Activated naive CD8-positive, alpha-beta T cell (primary cell): ENCODE data around the gene KASH5.

Experiments
- H3K27ac Mint-ChIP-seq: one replicate; pipeline ENCODE4 v1.8.0; 2021; ENCODE audit warnings: mixed read lengths
- H3K27me3 Mint-ChIP-seq: one replicate; pipeline ENCODE4 v1.8.0; 2021; ENCODE audit warnings: mixed read lengths
- H3K36me3 Mint-ChIP-seq: one replicate; pipeline ENCODE4 v1.8.0; 2021; ENCODE audit warnings: mixed read lengths
- H3K4me1 Mint-ChIP-seq: one replicate; pipeline ENCODE4 v1.8.0; 2021; ENCODE audit warnings: low read depth, mixed read lengths
- H3K4me3 Mint-ChIP-seq: one replicate; pipeline ENCODE4 v1.8.0; 2021; ENCODE audit warnings: mild to moderate bottlenecking, mixed read lengths
- H3K9me3 Mint-ChIP-seq: one replicate; pipeline ENCODE4 v1.8.0; 2021; ENCODE audit warnings: low read depth, mixed read lengths

Gene KASH5

DNA sequence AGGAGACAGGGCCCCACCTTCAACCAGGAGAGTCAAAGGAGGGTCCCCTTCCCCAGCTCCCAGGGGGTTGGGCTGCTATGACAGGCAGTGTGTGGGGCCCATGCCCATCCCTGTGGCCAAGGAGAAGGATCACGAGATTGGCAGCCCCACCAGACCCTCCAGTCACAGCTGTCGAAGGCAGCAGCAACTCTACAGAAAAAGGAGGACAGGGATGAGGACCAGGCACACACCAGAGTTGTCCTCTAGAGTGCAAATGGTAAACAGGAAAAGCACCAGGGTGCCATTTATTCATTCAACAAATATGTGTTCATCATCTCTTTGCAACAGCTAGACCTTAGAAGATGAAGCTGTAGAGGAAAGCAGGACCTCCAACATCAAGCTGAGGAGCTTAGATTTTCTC, 31.1 kb downstream of the KASH5 start:
- H3K27ac Mint-ChIP-seq, result no peak overlapping the region
- H3K4me1 Mint-ChIP-seq, result peaks cover 30% of the 10 kb centered on the region
- H3K4me3 Mint-ChIP-seq, result no peak overlapping the region
- H3K9me3 Mint-ChIP-seq, result no peaks in the 10 kb centered on the region
- H3K27me3 Mint-ChIP-seq, result peaks cover 41% of the 10 kb centered on the region
- no peaks in the 10 kb centered on the region for H3K36me3 Mint-ChIP-seq

DNA sequence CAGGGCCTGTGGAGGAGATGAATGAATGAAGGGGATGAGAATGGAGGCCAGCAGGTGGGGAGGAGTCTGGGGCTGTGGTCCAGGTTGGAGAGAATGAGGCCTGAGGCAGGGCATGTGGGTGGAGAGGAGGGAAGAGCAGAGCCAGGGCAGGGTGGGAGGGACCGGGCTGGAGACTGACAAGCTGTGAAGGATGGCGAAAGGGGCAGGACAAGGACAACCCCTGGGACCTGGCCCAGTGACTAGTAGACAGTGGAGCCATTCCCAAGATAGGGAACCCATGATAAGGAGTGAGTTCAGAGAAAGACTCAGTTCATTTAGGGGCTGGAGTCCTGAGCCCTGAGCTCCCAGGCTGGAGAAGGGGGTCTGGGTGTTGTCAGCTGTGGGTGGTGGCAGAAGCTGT, 32.2 kb downstream of the KASH5 start:
- Mint-ChIP-seq H3K27ac (no peak overlapping the region), H3K36me3 (no peaks in the 10 kb centered on the region), H3K4me3 (peak overlapping the region; percentile 36), H3K9me3 (no peaks in the 10 kb centered on the region), H3K4me1 (peaks cover 33% of the 10 kb centered on the region), H3K27me3 (peaks cover 42% of the 10 kb centered on the region)

DNA sequence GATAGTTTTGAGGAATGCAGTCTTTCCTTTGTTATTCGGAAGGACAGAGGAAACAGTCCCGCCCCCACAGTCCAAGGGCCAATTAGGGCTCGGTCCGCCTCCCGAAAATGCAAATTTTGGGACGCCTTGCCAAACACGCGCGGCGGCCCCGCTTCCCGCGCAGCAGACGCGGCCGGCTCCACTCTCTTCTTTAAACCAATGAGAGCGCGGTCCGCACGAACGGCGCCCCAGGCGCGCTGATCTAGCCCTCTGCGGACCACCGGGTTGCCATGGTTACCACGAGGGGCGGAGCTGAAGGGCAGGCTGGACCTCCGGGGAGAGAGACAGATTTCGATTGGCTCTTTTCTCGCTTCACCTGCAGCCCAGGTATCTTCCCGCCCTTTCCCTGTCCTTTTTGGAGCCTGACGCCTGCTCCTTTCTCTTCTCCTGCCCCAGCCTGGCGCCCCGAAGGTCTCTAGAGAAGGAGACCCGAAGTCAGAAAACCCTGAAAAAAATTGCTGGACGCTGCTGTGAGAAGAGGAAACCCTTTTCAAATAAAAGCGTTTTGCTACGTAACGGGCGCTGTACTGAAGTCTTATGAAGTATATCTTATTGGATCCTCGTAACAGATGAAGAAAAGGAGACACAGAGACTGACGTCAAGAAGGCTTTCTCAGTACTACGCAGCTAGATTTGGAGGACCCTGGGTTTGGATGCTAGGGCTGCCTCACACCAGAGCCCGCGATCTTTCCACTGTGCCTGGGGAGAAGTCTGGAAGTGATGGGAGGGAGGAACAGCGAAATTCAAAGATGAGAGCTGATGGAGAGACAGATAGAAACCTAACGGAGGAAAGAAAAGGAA, 33.2 kb downstream of the KASH5 start:
- H3K36me3 Mint-ChIP-seq, result no peaks in the 10 kb centered on the region
- peaks cover 52% of the 10 kb centered on the region for H3K27me3 Mint-ChIP-seq
- peaks cover 41% of the 10 kb centered on the region for H3K4me1 Mint-ChIP-seq
- no peak overlapping the region for H3K27ac Mint-ChIP-seq
- H3K9me3 Mint-ChIP-seq, result no peaks in the 10 kb centered on the region
- H3K4me3 Mint-ChIP-seq, result peak overlapping the region; percentile 68

DNA sequence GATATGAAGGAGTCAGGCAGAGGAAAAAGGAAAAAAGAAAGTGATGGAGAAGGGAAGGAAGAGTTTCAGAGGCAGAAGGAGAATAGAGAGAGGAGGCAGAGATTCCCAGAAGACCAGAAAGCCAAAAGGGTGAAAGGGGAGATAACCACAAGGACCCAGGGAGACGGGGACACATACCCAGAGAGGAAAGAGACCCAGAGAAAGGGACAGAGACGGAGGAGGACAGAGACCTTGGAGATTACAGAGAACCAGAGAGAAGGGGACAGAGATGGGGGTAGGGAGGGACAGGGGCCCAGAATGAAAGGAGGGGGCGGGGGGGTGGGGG, 33.8 kb downstream of the KASH5 start:
- no peak overlapping the region for H3K27ac Mint-ChIP-seq
- peaks cover 58% of the 10 kb centered on the region for H3K27me3 Mint-ChIP-seq
- peak overlapping the region; percentile 68 for H3K4me3 Mint-ChIP-seq
- no peaks in the 10 kb centered on the region for H3K36me3 Mint-ChIP-seq
- H3K9me3 Mint-ChIP-seq, result no peaks in the 10 kb centered on the region
- H3K4me1 Mint-ChIP-seq, result peaks cover 47% of the 10 kb centered on the region

DNA sequence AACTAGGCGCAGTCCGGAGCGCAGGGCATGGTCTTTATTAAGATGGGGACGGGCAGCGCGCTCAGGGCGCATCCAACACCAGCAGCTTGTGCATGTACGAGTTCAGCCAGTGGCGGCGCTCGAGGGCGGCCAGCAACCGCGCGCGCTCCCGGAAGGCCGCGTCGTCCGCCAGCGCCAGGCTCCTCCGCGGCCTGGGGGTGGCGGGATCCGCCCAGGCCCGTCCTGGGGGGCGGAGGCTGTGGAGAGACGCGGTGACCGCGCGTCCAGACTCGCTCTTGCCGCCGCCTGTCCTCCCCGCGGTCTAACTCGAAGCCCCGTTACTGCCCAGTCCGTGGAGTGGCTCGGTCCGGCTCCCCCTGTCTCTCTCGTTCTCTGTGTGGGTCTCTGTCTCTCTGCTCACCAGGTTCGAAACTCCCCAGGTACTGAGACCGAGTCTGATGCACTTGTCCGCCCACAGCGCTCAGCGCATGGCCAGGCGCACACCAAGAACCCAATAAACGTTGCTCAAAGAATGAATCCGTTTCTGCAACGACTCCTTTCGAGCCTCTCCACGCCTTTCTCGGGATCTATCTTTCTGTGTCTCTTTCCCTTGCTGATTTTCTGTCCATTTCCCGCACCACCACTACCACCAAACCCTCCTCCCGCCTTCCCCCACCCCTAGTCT, 34.5 kb downstream of the KASH5 start:
- no peaks in the 10 kb centered on the region for H3K9me3 Mint-ChIP-seq
- no peaks in the 10 kb centered on the region for H3K36me3 Mint-ChIP-seq
- H3K4me1 Mint-ChIP-seq, result peaks cover 52% of the 10 kb centered on the region
- H3K27ac Mint-ChIP-seq, result no peak overlapping the region
- peak overlapping the region; percentile 84 for H3K4me3 Mint-ChIP-seq
- peaks cover 61% of the 10 kb centered on the region for H3K27me3 Mint-ChIP-seq

DNA sequence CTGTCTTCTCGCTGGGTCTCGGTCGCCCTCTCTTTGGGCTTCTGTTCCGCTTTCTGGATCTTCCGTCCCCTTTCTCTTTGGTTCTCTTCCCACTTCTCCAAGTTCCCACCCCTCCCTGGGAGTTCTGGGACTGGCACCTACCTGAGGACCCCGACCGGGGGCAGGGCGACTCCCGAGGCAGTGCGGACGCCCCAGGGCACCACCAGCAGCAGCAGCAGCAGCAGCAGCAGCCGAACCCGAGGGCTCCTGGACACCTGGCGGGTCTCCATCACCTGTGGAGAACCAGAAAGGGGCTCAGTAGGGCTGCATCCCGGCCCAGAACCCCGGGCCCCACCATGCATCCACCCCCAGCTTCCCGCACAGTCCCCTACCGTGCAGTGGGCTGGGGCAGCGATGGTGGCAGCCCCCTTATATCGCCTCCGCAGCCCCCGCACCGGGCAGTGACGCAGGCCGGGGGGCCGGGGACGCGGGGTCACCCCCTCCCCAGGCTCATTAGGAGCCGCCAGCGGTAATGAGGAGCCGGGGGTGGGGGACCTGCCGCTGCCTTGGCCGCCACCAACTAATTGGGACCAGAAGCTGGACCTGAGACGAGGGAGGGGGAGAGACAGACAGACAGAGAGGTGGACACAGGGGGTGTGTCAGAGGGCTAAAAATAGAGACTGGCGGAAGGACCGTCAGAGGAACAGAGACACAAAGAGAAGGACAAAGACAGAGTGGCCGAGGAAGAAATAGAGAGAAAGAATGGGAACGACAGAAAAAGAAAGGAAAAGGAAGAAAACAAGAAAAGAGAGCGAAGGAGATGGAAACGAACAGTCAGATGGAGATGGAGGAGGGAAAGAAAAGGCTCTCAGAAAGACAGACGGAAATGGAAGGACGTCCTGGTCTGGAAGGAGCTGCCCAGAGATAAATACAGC, 35.3 kb downstream of the KASH5 start, which contains the start of gene PTH2:
PTH2 (minus strand) TSS at position 371 of the 914 bp plus-strand sequence; CDS start at position 269, 102 bp downstream.
- no peaks in the 10 kb centered on the region for H3K36me3 Mint-ChIP-seq
- H3K27ac Mint-ChIP-seq, result no peak within 1 kb of the TSS
- peak within 1 kb of the TSS; percentile 84 for H3K4me3 Mint-ChIP-seq
- H3K27me3 Mint-ChIP-seq, result peaks cover 63% of the 10 kb centered on the region
- peaks cover 59% of the 10 kb centered on the region for H3K4me1 Mint-ChIP-seq
- no peaks in the 10 kb centered on the region for H3K9me3 Mint-ChIP-seq

DNA sequence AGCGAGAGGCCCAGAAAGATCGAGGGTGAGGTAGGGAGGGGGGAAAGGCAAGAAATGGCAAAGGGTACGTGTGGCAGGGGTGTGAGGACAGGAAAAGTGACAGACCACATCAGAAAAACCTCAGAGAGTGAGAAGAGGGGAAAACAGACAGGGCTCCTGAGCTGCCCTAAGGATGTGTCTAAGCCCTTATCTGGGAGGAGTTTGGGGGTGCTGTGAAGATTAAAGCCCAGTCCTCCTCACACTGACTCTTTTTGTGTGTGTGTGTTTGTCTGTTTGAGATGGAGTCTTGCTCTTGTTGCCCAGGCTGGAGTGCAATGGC, 35.9 kb downstream of the KASH5 start:
- Mint-ChIP-seq H3K27me3 (peaks cover 58% of the 10 kb centered on the region), H3K4me3 (peak overlapping the region; percentile 81), H3K27ac (no peak overlapping the region)

DNA sequence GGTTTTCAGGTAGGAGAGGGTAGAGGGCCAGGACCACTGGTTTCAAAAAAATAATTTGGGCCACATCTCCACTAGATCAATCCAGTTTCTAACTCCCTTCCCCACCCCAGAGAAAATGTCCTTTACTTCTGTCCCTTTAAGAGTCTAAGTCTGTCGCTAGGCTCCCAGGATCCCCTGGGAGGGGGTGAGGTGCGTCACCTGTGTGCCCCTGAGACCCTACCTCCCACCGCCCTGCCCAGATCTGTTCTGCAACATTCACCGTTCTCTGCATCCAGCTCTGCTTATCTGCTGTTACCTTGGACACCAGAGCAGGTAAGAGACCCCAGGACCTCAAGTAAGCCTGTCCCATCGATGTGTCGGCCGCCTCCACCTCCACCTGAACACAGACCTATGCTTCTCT, 37.1 kb downstream of the KASH5 start, which contains the start of gene GFY:
GFY (plus strand) TSS at position 211 of the 400 bp plus-strand sequence. CDS start 1,043 bp downstream, outside the sequence.
- H3K9me3 Mint-ChIP-seq, result no peaks in the 10 kb centered on the region
- no peak within 1 kb of the TSS for H3K27ac Mint-ChIP-seq
- H3K4me3 Mint-ChIP-seq, result no peak within 1 kb of the TSS
- H3K4me1 Mint-ChIP-seq, result peaks cover 63% of the 10 kb centered on the region
- peaks cover 59% of the 10 kb centered on the region for H3K27me3 Mint-ChIP-seq
- no peaks in the 10 kb centered on the region for H3K36me3 Mint-ChIP-seq

More for the DNA sequence above, 35.9 kb downstream of the KASH5 start:
- peaks cover 61% of the 10 kb centered on the region for H3K4me1 Mint-ChIP-seq
- H3K36me3 Mint-ChIP-seq, result no peaks in the 10 kb centered on the region
- no peaks in the 10 kb centered on the region for H3K9me3 Mint-ChIP-seq

DNA sequence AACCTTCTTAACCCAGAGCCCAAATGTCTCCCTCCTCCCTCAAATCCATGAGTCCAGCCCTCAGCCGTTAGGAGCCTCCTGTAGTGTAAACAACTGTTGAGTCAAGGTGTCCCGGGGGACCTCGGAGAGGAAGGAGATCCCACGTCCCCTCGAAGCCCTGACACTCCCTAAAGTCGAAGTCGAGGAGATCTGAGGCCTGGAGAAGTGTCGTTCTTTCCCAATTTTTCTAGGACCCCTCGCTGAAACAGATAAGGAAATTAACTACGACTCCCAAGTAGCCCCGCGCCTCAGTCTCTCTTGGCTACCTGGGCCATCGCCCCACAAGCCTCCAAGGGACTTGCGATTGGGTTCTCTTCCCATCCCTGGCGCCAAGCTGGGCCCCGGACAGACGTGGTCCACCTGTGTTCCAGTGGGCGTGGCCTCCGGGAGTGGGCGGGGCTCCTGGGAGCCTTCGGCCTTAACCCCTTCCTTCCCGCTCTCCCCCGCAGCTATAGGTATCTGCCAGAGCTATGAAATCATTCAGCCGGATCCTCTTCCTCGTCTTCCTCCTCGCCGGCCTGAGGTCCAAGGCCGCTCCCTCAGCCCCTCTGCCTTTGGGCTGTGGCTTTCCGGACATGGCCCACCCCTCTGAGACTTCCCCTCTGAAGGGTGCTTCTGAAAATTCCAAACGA, 38.0 kb downstream of the KASH5 start:
- no peak overlapping the region for H3K27ac Mint-ChIP-seq

DNA sequence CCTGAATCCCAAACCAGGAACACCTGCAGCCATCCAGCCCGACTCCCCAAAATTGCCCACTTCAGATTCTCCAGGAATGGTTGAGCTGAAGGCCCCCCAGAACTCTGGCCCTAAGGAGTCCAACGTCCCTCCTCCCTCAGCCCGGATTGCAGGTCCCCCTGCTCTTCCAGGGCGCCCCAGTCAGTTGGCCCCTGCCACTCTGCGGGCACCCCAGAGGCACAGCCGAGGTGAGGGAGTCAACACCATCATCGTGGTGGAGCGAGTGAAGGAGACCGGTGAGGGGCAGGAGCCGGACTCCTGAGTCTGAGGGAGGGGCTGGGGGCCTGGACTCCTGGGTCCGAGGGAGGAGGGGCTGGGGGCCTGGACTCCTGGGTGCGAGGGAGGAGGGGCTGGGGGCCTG, 39.3 kb downstream of the KASH5 start:
- no peaks in the 10 kb centered on the region for H3K36me3 Mint-ChIP-seq
- peaks cover 55% of the 10 kb centered on the region for H3K27me3 Mint-ChIP-seq
- H3K4me3 Mint-ChIP-seq, result no peak overlapping the region
- H3K27ac Mint-ChIP-seq, result no peak overlapping the region
- no peaks in the 10 kb centered on the region for H3K9me3 Mint-ChIP-seq
- H3K4me1 Mint-ChIP-seq, result peaks cover 60% of the 10 kb centered on the region

More for the DNA sequence above, 38.0 kb downstream of the KASH5 start:
- no peaks in the 10 kb centered on the region for H3K36me3 Mint-ChIP-seq
- H3K4me3 Mint-ChIP-seq, result peak overlapping the region; percentile 59
- peaks cover 64% of the 10 kb centered on the region for H3K4me1 Mint-ChIP-seq
- no peaks in the 10 kb centered on the region for H3K9me3 Mint-ChIP-seq
- H3K27me3 Mint-ChIP-seq, result peaks cover 58% of the 10 kb centered on the region

DNA sequence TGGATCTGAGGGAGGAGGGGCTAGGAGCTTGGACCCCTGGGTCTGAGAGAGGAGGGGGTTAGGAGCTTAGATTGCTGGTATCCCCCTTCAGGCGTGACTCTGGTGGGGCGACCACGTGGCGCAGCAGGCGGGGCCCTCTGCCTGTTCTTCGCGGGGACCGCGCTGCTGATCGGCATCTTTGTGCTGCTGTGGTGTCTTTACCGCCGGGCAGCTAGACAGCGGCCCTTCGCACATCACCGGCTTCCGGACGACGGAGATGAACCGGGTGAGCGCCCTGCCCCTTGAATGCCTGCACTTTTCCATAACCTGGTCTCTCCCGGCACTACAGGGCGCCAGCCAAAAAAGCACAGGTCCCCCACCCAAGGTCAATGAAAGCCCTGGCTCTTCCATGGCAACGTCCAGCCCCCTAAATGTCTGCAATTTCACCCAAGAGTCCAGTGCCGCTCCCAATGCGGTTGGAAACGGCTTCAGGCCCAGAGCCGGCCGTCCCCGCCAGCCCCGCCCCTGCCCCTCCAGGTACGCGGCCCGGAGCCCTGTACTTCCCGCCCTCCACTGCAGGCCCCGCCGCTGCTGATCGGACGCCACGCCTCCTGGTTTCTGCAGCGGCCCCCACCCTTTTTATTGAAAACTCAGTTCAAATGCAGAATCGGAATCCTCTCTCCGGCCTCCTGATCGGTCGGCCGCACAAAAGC, 40.0 kb downstream of the KASH5 start:
- Mint-ChIP-seq H3K9me3 (no peaks in the 10 kb centered on the region), H3K27ac (no peak overlapping the region), H3K36me3 (no peaks in the 10 kb centered on the region), H3K27me3 (peaks cover 51% of the 10 kb centered on the region), H3K4me1 (peaks cover 56% of the 10 kb centered on the region), H3K4me3 (peak overlapping the region; percentile 56)

DNA sequence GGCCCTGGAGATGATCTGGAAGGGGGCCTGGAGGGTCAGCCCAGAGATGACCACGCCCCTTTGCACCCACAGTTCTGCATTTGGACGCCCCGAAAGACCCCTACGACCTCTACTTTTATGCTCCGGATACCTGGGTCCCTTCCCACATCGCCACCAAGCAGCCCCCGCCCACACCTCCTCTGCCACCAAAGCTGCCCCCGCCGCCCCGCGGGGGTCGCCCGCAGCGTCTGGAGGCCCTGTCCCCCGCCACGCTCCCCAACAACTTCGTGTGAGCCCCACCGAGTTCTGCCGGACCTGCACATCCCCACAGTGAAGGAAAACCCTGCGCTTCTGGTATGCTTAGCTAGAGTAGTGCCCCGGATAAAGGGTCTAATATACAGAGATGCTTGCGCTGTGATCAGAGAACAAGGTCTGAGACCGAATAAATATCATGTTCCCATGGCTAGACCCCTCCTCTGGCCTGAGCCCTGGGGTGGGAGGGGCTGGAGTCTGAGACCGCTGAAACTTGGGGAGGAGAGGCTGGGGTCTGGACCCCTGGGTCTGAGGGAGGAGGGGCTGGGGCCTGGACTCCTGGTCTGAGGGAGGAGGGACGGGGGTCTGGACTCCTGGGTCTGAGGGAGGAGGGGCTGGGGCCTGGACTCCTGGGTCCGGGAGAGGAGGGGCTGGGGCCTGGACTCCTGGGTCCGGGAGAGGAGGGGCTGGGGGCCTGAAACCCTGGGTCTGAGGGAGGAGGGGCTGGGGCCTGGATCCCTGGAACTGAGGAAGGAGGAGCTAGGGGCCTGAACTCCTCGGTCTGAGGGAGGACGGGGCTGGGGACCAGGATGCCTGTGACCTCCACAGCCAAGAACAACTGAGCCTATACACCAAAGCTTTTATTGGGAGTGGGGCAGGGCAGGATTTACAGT, 40.8 kb downstream of the KASH5 start:
- Mint-ChIP-seq H3K27ac (no peak overlapping the region), H3K27me3 (peaks cover 52% of the 10 kb centered on the region), H3K9me3 (no peaks in the 10 kb centered on the region), H3K4me1 (peaks cover 55% of the 10 kb centered on the region), H3K36me3 (no peaks in the 10 kb centered on the region), H3K4me3 (peak overlapping the region; percentile 56)

DNA sequence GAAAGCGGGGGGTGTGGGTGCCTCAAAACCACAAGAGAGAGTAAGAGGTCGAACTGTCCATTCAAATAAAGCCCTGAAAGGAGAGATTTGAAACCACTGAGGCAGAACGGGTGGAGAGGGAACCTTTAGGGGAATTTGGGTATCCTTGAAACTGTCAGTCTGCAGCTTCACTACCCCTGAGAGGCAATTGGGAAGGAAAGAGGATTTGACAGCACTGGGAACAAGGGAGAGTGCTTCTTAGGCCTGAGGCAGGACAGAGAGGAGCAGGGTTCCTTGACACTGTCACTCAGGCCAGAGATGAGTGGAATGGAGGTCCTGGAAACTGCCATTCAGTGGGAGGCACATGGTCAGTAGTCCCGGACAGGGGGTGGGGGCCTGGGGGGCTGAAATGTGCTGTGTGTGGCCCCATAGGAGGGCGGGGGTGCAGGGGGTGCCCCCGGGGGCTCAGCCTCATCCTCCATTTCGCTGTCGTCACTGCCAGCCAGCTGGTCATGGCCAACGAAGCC, 42.2 kb downstream of the KASH5 start:
- H3K36me3 Mint-ChIP-seq, result no peaks in the 10 kb centered on the region
- H3K4me1 Mint-ChIP-seq, result peaks cover 51% of the 10 kb centered on the region
- H3K27me3 Mint-ChIP-seq, result peaks cover 55% of the 10 kb centered on the region
- no peak overlapping the region for H3K4me3 Mint-ChIP-seq
- H3K27ac Mint-ChIP-seq, result no peak overlapping the region
- no peaks in the 10 kb centered on the region for H3K9me3 Mint-ChIP-seq
